ENCODE results near the gene FKBP5.
"Not testable (repeated sequence)": the region's sequence is repeated elsewhere in the genome, so short reads cannot be mapped to it uniquely, and the experiment has no call there.

The FKBP5 gene

DNA sequence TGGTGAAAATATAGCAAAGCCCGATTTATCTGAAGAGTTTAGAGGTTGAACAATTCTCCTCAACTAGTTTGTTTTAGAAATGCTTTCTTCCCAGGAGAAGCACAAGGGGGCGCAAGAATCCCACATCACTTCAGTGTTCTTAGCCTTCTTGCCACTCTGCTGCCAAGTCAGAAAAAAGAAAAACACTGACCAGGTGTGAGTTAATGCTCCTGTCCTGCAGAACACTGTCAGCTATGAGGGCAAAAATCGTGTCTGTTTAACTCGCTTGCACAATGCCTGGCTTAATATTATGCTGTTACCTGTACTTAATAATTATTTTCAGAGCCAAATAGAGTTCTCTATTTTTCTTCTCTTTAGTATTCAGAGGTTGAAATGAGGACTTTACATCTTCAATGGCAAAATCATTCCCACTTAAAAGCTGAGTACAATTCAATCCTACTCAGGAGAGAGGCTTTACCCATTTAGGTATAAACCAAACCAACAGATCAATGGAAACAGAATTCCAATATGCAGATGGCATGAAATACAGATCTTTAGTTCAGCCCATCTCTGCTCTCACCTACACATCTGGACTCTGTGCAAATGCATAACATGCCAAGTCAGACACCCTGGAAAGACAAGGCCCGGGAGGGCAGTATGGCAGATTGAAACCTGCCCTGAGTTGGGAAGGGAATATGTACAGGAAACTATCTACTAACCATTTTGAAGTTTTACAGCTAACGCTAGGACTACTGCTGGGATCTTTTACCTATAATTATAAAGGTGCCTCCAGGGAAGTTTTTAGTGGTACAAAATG, 104.6 kb downstream of the FKBP5 start:
- DNase-seq: peak; percentile 66

GRCh38 chr6:35582315-35582714, 106.4 kb downstream of the FKBP5 start:
- no peak for DNase-seq

DNA sequence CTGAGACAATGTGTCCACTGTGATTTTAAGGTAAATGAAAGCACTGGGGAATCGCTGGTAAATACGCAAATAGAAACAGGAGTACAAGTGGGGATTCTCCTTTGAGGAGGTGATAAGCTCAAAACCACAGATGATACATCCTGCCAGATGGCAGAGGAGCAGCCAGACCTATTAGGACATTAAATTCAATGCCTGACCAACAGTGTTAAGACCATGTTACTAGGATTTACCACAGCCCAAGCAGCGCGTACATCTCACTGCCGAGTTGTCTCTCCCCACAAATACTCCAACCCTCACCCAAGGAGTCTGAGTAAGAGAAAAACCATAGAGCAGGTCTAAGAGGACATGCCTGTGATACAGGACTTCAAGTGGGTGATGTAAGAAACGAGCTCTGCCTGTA, 107.1 kb downstream of the FKBP5 start:
- DNase-seq: no peak

DNA sequence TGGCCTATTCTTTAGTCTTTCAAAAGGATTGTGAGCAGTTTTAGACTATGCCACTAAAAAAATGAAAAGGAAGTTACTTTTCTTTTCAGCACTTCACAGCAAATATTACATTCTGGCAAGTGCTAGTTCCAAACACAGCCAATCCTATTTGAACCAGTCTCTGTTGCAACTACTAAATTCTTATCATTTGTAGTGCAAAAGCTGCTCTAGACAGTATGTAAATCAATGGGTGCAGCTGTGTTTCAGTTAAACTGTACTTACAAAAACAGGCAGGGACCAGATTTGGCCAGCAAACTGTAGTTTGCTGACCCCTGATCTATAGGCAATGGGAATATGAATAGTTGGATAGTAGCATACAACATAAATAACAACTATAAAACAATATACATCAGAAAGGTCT, 107.9 kb downstream of the FKBP5 start:
- DNase-seq: no peak

DNA sequence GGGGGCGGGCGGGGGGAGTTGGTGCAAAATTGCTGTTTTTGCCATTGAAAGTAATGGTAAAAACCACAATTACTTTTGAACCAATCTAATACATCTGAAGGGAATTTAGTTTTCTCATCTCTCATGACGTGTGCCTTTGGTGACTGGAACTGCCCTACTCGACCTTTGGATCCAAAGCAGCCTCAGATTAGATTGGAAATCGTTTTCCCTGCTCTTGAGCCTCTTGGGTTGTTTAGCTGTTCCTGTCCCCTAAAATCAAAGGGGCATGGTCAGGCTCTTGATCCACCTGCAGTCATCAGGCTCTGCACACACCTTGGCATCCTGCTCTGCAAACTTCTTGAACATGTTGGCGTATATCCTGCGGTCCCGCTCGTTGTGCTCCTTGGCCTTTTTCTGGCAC, 112.0 kb downstream of the FKBP5 start:
- no peak for DNase-seq

GRCh38 chr6:35573495-35574110, 115.1 kb downstream of the FKBP5 start:
- DNase-seq: no peak

DNA sequence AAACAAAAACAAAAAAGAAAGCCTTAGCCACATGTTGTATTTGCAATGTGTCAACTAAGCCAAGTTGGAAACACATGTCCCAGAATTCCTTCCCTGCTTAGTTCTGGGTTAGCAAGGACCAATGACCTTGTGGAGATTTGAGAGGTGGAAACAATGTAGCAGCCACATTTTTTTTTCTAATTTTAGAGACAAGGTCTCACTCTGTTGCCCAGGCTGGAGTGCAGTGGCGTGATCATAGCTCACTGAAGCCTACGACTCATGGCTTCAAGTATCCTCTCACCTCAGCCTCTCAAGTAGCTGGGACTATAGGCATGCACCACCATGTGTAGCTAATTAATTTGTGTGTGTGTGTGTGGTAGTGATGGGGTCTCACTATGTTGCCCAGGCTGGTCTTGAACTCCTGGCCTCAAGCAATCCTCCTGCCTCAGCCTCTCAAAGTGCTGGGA, 117.8 kb downstream of the FKBP5 start:
- DNase-seq: not testable (repeated sequence)

DNA sequence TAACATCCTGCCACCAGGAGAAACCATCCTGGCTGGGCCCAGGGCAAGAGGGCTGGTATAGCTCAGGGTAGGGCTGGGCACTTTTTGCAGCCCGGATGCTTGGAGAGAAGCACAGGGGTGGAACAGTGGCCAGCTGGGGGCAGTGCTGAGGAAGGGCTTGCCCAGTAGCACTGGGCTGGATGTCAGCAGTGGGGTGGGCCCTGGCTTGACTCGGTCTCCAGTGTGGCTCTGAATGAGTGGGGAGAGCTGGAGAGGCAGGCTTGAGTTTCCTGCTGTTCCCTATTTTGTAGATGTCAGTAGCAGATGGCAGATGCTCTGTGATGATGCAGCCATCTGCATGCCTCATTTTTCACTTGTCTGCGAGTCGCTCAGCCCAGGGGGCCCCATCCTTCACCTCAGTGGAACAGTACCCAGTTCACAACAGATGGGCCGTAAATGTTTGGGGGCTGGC, 119.7 kb downstream of the FKBP5 start:
- no peak for DNase-seq

DNA sequence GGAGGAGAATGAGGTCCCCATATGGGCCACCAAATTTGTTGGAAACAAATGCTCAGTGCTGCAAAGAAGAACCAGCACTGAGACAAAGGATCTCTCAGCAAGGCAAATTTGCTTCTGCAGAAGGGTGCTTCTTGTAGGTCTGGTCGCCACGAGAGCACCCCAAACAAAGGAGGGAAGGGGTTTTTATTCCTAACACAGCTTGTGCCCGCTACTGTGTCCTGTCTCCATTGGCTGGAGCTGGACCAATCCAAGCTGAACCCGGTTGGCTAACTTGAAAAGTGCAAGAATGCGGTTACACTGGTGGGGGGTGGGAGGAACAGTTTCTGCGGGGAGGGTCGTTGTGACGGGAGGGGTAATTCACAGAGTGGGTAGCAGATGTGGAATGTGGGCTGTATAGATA, 121.9 kb downstream of the FKBP5 start:
- no peak for DNase-seq

DNA sequence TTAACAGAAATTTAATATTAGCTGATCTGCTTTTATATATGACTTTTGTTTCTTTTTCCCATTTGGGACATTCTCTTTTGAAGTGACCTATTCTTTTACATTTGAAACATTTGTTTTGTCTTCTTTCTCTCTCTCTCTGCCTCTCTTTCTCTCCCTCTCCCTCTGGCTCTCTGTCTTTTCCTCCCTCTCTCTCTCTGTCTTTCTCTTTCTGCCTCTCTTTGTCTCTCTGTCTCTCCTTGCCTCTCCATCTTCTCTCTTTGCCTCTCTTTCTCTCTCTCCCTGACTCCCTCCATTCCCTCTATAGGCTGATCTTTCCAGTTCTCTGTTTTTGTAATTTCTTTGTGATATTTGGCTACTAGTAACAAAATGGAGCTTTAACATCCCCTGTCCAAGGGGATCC, 124.0 kb downstream of the FKBP5 start:
- DNase-seq: no peak

GRCh38 chr6:35562060-35562459, 126.7 kb downstream of the FKBP5 start:
- DNase-seq: peak; percentile 44

GRCh38 chr6:35561113-35561512, 127.6 kb downstream of the FKBP5 start:
- DNase-seq: no peak

- no peak for DNase-seq
Measured at GRCh38 chr6:35558571-35558970, 130.1 kb downstream of the FKBP5 start.

GRCh38 chr6:35557239-35557638, 131.5 kb downstream of the FKBP5 start:
- DNase-seq: no peak

- no peak for DNase-seq
Measured at GRCh38 chr6:35554811-35555210, 133.9 kb downstream of the FKBP5 start.

- no peak for DNase-seq
Measured at GRCh38 chr6:35553315-35553714, 135.4 kb downstream of the FKBP5 start.

- DNase-seq: peak; percentile 31
Measured at GRCh38 chr6:35552285-35552917, 136.3 kb downstream of the FKBP5 start.

GRCh38 chr6:35550437-35550836, 138.3 kb downstream of the FKBP5 start:
- no peak for DNase-seq

GRCh38 chr6:35547676-35548075, 141.0 kb downstream of the FKBP5 start:
- no peak for DNase-seq

DNA sequence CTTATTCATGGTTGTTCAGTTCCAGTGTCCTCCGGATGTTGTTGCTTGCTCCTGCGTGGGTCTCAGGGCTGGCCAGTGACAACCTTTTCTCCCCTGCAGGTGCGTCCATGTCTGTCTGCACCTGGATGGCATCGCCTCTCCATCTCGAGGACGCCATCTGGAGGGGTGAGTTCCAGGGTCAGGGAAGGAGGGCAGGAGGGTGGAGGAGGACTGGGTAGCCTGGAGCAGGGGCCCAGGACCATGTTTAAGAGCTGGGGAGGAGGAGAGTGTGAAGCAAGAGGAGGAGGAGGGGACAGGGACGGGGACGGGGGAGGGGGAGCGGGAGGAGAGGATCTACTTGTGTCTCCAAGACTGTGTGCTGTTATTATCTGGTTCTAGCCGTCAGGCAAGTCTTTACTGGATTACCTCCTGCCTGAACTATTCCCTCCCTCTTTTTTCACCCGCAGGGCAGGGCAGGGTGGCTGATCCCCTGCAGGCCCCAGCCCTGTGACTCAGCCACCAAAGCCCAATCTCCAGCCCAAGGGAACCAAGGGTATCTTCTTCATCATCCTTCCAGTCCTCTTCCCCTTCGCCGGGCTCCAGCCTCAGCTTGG, 143.8 kb downstream of the FKBP5 start:
- DNase-seq: no peak

GRCh38 chr6:35543459-35544193, 145.1 kb downstream of the FKBP5 start:
- no peak for DNase-seq

- DNase-seq: no peak
Measured at GRCh38 chr6:35541836-35542235, 146.9 kb downstream of the FKBP5 start.

GRCh38 chr6:35539223-35539622, 149.5 kb downstream of the FKBP5 start:
- DNase-seq: no peak
